Measurements from ENCODE around the gene TEAD2.

DNA sequence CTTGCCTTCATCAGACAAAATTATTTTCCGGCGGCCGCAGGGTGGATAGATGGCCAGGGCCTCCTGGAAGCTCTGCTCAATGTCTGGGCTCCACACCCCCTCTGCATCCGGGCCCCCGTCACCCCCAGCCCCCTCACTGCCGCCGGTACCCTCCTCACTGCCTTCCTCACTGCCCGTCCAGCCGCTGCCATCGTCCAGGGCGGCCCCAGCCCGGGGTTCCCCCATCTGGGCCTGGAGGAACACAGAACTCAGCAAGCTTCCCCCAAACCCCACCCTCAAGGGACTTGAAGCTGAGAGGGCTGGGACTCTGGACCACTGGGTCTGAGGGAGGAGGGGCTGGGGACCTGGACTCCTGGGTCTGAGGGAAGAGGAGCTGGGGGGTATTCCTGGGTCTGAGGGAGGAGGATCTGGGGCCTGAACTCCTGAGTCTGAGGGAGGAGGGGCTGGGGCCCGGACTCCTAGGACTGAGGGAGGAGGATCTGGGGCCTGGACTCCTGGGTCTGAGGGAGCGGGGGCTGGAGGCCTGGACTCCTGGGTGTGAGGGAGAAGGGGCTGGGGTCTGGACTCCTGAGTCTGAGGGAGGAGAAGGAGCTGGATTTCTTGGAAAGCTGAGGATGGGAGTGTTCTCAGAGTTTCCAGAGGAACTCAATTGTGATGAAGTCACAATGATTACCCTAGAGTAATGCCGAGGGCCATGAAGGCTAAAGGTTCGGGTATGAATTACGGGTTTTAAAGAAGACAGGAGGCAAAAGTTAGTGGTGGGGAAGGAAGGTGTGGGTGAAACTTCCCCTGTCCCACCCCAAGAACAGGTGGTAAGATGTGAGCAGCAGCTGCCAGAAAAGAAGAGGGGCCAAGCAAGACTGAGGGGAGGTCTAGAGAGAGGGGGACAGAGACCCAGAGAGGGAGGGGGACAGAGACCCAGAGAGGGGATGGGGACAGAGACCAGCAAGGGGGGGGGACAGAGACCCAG lies 2.1 kb downstream of the TEAD2 start:
- TF ChIP-seq POLR2A (IDR thresholded peaks at IDR 0.05; ENCODE audit: low read depth, low read length) (no peak), SPI1 (IDR thresholded peaks at IDR 0.05; ENCODE audit: low read depth, low read length) (no peak), TAF1 (IDR thresholded peaks at IDR 0.05; ENCODE audit: low read depth, low read length) (no peak), POLR2AphosphoS5 (IDR thresholded peaks at IDR 0.05; ENCODE audit: low read depth, low read length) (no peak), PAX5 (IDR thresholded peaks at IDR 0.05; ENCODE audit: insufficient read depth, low read length, severe bottlenecking) (no peak), POU2F2 (IDR thresholded peaks at IDR 0.05; ENCODE audit: low read depth, low read length) (no peak)

All from GM12891 (cell line).